HepG2 (cell line): Measurements from ENCODE around the gene COL4A3. TPM values are rescaled to one million over a fixed set of nuclear protein-coding genes. Genes with fewer than 3 reads are reported as not detected.

Experiments used
- AHDC1 ChIP-seq: sonication (generic); formaldehyde crosslinking; IDR thresholded peaks from 2 replicates; pipeline ENCODE4 v1.5.1; 2020; ENCODE audit warnings: mild to moderate bottlenecking, missing genetic modification reagents, borderline replicate concordance
- DNMT3B ChIP-seq: conservative IDR thresholded peaks from 2 replicates; pipeline ENCODE4 v1.6.1; 2016; ENCODE audit warnings: missing biosample characterization, control low read depth
- E2F1 ChIP-seq: sonication (generic); formaldehyde crosslinking; IDR thresholded peaks from 2 replicates; pipeline ENCODE4 v1.5.0; 2020; ENCODE audit warnings: missing genetic modification reagents
- GPBP1L1 ChIP-seq: sonication (generic); formaldehyde crosslinking; IDR thresholded peaks from 2 replicates; pipeline ENCODE4 v1.5.0; 2020; ENCODE audit warnings: mild to moderate bottlenecking, missing genetic modification reagents
- HDAC6 ChIP-seq: fragments of 200-600 bp; sonication (generic); IDR thresholded peaks from 2 replicates; pipeline ENCODE4 v1.7.0; 2017; ENCODE audit warnings: mild to moderate bottlenecking, antibody characterized with exemption, low read length, low read depth
- HOXA7 ChIP-seq: sonication (generic); formaldehyde crosslinking; IDR thresholded peaks from 2 replicates; pipeline ENCODE4 v1.8.1; 2022; ENCODE audit warnings: mild to moderate bottlenecking, missing genetic modification reagents, moderate library complexity
- KDM5B ChIP-seq: sonication (generic); formaldehyde crosslinking; IDR thresholded peaks from 2 replicates; pipeline ENCODE4 v1.4.0; 2020; ENCODE audit warnings: missing genetic modification reagents, mild to moderate bottlenecking, borderline replicate concordance
- MAX ChIP-seq: IDR thresholded peaks from 2 replicates; pipeline ENCODE4 v1.6.1; 2012; ENCODE audit warnings: inconsistent platforms
- NFE2L1 ChIP-seq: sonication (generic); formaldehyde crosslinking; IDR thresholded peaks from 2 replicates; pipeline ENCODE4 v1.4.0; 2020; ENCODE audit warnings: missing genetic modification reagents, mild to moderate bottlenecking, borderline replicate concordance
- POLR2AphosphoS2 ChIP-seq: IDR thresholded peaks from 2 replicates; pipeline ENCODE4 v1.6.1; 2011; ENCODE audit warnings: low read depth, low read length, improper control_type of control experiment
- THAP7 ChIP-seq: sonication (generic); formaldehyde crosslinking; IDR thresholded peaks from 2 replicates; pipeline ENCODE4 v1.8.1; 2023; ENCODE audit warnings: mild to moderate bottlenecking, missing genetic modification reagents
- U2AF2 ChIP-seq: fragments of 200-400 bp; formaldehyde crosslinking; IDR thresholded peaks from 2 replicates; pipeline ENCODE4 v1.6.1; 2017; ENCODE audit warnings: low read depth, mild to moderate bottlenecking, low read length
- ZNF205 ChIP-seq: IDR thresholded peaks from 2 replicates; pipeline ENCODE4 v1.6.1; 2018; ENCODE audit warnings: missing biosample characterization, missing genetic modification reagents
- ZNF503 ChIP-seq: sonication (generic); formaldehyde crosslinking; IDR thresholded peaks from 2 replicates; pipeline ENCODE4 v1.4.0; 2020; ENCODE audit warnings: missing genetic modification reagents
- ZSCAN29 ChIP-seq: sonication (generic); formaldehyde crosslinking; conservative IDR thresholded peaks from 2 replicates; pipeline ENCODE4 v1.4.0; 2020; ENCODE audit warnings: mild to moderate bottlenecking, missing genetic modification reagents
- polyA plus RNA-seq, 8 experiments: library from polyadenylated mRNA; depleted of rRNA in 3 of 8; stranded (reverse) in 7 of 8; unstranded in 1 of 8; fragments of >200 nt; fragmentation: Illumina TruSeq in 4 of 8; extraction: Trizol in 4 of 8; gene quantifications; 2 replicates each; pipeline versions ENCODE4 v1.2.1 to v1.2.3, GENCODE V29; 2011 to 2016; ENCODE audit warnings: low read depth in 4 of 8, missing spikeins in 1 of 8, mixed read lengths in 1 of 8; ENCODE audit not compliant: insufficient read depth in 1 of 8
- total RNA-seq, 5 experiments: library from RNA; depleted of rRNA; stranded (reverse); fragments of >200 nt; fragmentation: Illumina TruSeq; extraction: Trizol; gene quantifications; 2 replicates each; pipeline ENCODE4 v1.2.3, GENCODE V29; 2016; ENCODE audit warnings: low read depth in 1 of 5

Gene COL4A3
- total and polyA plus RNA-seq, 2 of the 13 experiments (the other 11 are each of a cell fraction or from before 2014, with no cell fraction given): 0.02 TPM; not detected in 1

GRCh38 chr2:227339098-227339599 is 174.7 kb downstream of the COL4A3 start (continued):
- TF ChIP-seq AHDC1 (CRISPR knock-in tag) (no peak), HOXA7 (CRISPR knock-in tag) (no peak), THAP7 (CRISPR knock-in tag) (0 out of 2 replicates have a peak, but pooled peaks have one; percentile 38), GPBP1L1 (CRISPR knock-in tag) (no peak), E2F1 (CRISPR knock-in tag) (no peak), ZNF503 (no peak), HDAC6 (no peak), U2AF2 (no peak), DNMT3B (CRISPR knock-in tag) (0 out of 2 replicates have a peak, but pooled peaks have one; percentile 44), MAX (no peak), NFE2L1 (no peak), ZSCAN29 (CRISPR knock-in tag) (no peak), ZNF205 (CRISPR knock-in tag) (no peak), KDM5B (CRISPR knock-in tag) (no peak), POLR2AphosphoS2 (no peak)
